Stimulated activated CD4-positive, alpha-beta T cell treated with anti-CD3 and anti-CD28 coated beads, Interleukin-1b, Interleukin-23, amount 100 ng/mL, for 1 hour (primary cell): ENCODE results near the gene ZNF76.
"Not testable (repeated sequence)": the region's sequence is repeated elsewhere in the genome, so short reads cannot be mapped to it uniquely, and the experiment has no call there.

Source experiments
- DNase-seq, 2 donors: peaks; one replicate each; pipeline ENCODE4 v3.0.0-alpha.2; 2020; ENCODE audit warnings: low read depth in 2 of 2

ZNF76 gene

GRCh38 chr6:35300848-35301247, 41.3 kb downstream of the ZNF76 start:
- no peak for DNase-seq

- peak; percentile 67 to 77 for DNase-seq
Observed at GRCh38 chr6:35302604-35303241, 43.2 kb downstream of the ZNF76 start.

- no peak for DNase-seq
Observed at GRCh38 chr6:35304299-35304698, 44.8 kb downstream of the ZNF76 start.

GRCh38 chr6:35305117-35305516, 45.6 kb downstream of the ZNF76 start:
- DNase-seq, result no peak

GRCh38 chr6:35307138-35307537, 47.6 kb downstream of the ZNF76 start:
- not testable (repeated sequence) for DNase-seq

GRCh38 chr6:35308543-35308942, 49.0 kb downstream of the ZNF76 start:
- not testable (repeated sequence) for DNase-seq

- no peak for DNase-seq
Observed at GRCh38 chr6:35309611-35310264, 50.2 kb downstream of the ZNF76 start.

GRCh38 chr6:35310265-35310831, 50.8 kb downstream of the ZNF76 start:
- DNase-seq, result no peak

GRCh38 chr6:35311390-35312075, 52.0 kb downstream of the ZNF76 start:
- DNase-seq, result no peak

- no peak for DNase-seq
Observed at GRCh38 chr6:35312076-35312800, 52.7 kb downstream of the ZNF76 start.

- no peak for DNase-seq
Observed at GRCh38 chr6:35312807-35313206, 53.3 kb downstream of the ZNF76 start.

GRCh38 chr6:35317483-35318195, 58.1 kb downstream of the ZNF76 start:
- no peak for DNase-seq

GRCh38 chr6:35318196-35319171, 58.9 kb downstream of the ZNF76 start:
- DNase-seq, result no peak

- no peak for DNase-seq
Observed at GRCh38 chr6:35319346-35320030, 60.0 kb downstream of the ZNF76 start.

GRCh38 chr6:35320031-35320410, 60.5 kb downstream of the ZNF76 start:
- DNase-seq, result no peak

- no peak for DNase-seq
Observed at GRCh38 chr6:35321091-35321490, 61.6 kb downstream of the ZNF76 start.

GRCh38 chr6:35327349-35328027, 68.0 kb downstream of the ZNF76 start:
- DNase-seq, result peak; percentile 45 to 54

- no peak for DNase-seq
Observed at GRCh38 chr6:35328108-35328723, 68.7 kb downstream of the ZNF76 start.

- DNase-seq, result not testable (repeated sequence)
Observed at GRCh38 chr6:35328965-35329364, 69.4 kb downstream of the ZNF76 start.
